Endothelial cell (in vitro differentiated cells): ENCODE data around the gene FBXO42. TPM values are rescaled to one million over a fixed set of nuclear protein-coding genes. Genes with fewer than 3 reads are reported as not detected.
A peak's percentile ranks its signal among the peaks of the same experiment; 100 is the strongest.

ENCODE experiments used
- DNase-seq: peaks from one replicate; pipeline ENCODE4 v3.0.0; 2021; ENCODE audit warnings: low spot score
- H3K27ac Mint-ChIP-seq: one replicate; pipeline ENCODE4 v1.8.0; 2021; ENCODE audit warnings: mixed read lengths, inconsistent platforms; ENCODE audit not compliant: unreplicated experiment
- H3K27me3 Mint-ChIP-seq: one replicate; pipeline ENCODE4 v1.8.0; 2021; ENCODE audit warnings: mild to moderate bottlenecking, moderate library complexity, mixed read lengths, inconsistent platforms; ENCODE audit not compliant: unreplicated experiment
- H3K36me3 Mint-ChIP-seq: one replicate; pipeline ENCODE4 v1.8.0; 2021; ENCODE audit warnings: mild to moderate bottlenecking, low read depth, mixed read lengths, inconsistent platforms; ENCODE audit not compliant: unreplicated experiment
- H3K4me1 Mint-ChIP-seq: one replicate; pipeline ENCODE4 v1.8.0; 2021; ENCODE audit warnings: mild to moderate bottlenecking, mixed read lengths, inconsistent platforms; ENCODE audit not compliant: unreplicated experiment
- H3K4me3 Mint-ChIP-seq: one replicate; pipeline ENCODE4 v1.8.0; 2021; ENCODE audit warnings: mild to moderate bottlenecking, mixed read lengths, inconsistent platforms; ENCODE audit not compliant: unreplicated experiment
- H3K9me3 Mint-ChIP-seq: one replicate; pipeline ENCODE4 v1.8.0; 2021; ENCODE audit warnings: mixed read lengths, inconsistent platforms; ENCODE audit not compliant: unreplicated experiment
- total RNA-seq: library from RNA; stranded (reverse); fragmentation: NEBNext Ultra II Directional; extraction: Animal tissue kit (Norgen Biotek cat#: 25700); gene quantifications from one replicate; pipeline ENCODE4 v1.2.1, GENCODE V29; 2021; ENCODE audit not compliant: unreplicated experiment
- TF ChIP-seq, protein P1 (sequence below): fragments of 200-600 bp; sonication (generic); IDR thresholded peaks from one replicate; pipeline ENCODE4 v1.5.0; 2021; ENCODE audit warnings: antibody characterized with exemption; ENCODE audit not compliant: unreplicated experiment

FBXO42 gene
- total RNA-seq, 1 donor from 2014 or later, result 17.2 TPM

DNA sequence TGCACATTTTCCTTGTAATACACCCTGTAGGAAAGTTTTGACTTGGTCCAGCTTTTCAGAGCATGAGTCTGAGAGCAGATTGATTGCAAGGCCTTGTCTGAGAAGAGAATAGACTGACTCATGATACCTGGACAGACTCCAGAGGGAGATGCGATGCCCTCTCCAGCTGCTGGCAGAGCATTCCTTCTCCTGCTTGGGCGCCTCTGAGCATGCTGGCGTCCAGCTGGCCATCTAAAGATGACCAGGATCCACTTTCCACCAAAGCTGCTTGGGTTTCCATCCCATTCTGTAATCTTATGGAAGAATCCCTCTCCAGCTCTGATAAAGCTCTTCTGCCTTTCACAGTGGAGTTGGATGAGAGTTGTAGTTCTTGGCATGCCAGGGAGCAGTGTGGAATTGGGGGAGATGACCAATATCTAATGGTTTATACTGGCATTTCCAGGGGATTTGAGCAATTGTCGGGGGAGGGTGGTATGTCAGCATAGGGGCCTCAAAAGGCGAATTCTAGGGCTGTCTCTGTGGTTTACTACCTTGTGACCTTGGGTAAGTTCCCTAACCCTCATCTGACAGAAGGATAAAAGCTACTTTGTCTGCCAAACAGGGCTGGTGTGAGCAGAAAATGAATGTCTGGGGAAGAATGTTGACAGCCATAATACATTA lies 34.3 kb upstream of the FBXO42 start:
- DNase-seq, result no peak
- Mint-ChIP-seq H3K4me1 (peaks cover 42% of the 10 kb centered on the region), H3K36me3 (peaks cover 8% of the 10 kb centered on the region), H3K27me3 (peaks cover 3% of the 10 kb centered on the region), H3K27ac (no peak overlapping the region), H3K4me3 (peak overlapping the region; percentile 18), H3K9me3 (no peaks in the 10 kb centered on the region)
- TF ChIP-seq, protein P1, sequence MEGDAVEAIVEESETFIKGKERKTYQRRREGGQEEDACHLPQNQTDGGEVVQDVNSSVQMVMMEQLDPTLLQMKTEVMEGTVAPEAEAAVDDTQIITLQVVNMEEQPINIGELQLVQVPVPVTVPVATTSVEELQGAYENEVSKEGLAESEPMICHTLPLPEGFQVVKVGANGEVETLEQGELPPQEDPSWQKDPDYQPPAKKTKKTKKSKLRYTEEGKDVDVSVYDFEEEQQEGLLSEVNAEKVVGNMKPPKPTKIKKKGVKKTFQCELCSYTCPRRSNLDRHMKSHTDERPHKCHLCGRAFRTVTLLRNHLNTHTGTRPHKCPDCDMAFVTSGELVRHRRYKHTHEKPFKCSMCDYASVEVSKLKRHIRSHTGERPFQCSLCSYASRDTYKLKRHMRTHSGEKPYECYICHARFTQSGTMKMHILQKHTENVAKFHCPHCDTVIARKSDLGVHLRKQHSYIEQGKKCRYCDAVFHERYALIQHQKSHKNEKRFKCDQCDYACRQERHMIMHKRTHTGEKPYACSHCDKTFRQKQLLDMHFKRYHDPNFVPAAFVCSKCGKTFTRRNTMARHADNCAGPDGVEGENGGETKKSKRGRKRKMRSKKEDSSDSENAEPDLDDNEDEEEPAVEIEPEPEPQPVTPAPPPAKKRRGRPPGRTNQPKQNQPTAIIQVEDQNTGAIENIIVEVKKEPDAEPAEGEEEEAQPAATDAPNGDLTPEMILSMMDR, result no peak

DNA sequence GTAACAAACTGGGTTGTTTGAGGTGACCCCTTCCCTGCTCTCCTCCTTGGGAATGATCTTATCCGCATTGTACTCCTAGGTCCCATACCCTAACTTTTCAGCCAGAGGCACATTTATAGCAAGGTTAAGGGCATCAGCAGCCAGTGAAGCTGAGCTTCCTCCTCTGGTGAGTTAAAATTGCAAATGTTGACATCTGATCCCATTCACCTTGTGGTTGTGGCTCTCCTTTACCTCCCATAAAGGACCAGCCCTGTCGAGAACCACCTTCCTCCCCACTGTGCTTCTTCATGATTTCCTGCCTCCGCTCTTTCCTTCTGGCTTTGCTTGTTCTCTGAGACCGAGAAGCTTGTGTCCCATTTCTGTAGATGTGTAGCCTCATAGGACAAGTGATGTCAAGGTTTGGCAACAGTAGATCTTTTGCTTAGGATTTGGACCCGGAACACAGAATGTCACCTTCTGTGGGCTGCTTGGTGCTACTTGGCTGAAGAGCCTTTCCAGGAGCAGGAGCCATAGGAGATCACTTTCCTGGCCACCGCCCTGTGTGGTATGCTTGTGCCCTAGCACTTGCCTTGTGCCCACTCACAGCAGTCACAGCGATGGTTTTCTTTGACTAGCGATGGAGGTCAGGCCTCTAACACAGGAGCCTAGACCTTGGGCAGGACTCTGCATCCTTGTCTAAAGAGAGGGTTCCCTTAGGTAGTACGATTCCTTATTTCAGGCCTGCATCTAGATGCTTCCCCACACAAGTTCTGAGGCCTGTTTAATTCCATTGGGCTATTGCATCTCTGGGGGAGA lies 33.6 kb upstream of the FBXO42 start:
- no peak for DNase-seq
- Mint-ChIP-seq H3K4me3 (no peak overlapping the region), H3K27me3 (peaks cover 3% of the 10 kb centered on the region), H3K9me3 (no peaks in the 10 kb centered on the region), H3K27ac (no peak overlapping the region), H3K4me1 (peaks cover 34% of the 10 kb centered on the region), H3K36me3 (peaks cover 8% of the 10 kb centered on the region)
- TF ChIP-seq, protein P1, result no peak

DNA sequence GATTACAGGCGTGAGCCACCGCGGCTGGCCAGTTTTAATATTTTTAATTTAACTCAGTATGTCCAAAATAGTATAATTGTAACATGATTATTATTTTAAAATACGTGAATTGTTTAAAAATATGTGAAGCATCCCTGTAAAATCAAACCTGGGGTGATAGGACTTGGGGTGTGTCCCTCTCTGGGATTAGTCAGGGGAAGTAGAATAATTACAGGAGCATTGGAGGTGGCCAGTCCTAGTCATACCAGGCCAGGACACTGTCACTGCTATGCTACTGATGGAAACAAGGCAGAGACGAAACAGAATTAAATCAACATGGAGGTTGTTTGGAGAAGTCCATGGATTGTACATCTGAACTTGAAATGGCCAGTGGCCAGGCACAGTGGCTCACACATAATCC lies 31.6 kb upstream of the FBXO42 start:
- Mint-ChIP-seq H3K27me3 (peaks cover 3% of the 10 kb centered on the region), H3K4me1 (peaks cover 28% of the 10 kb centered on the region), H3K9me3 (no peaks in the 10 kb centered on the region), H3K4me3 (peak overlapping the region; percentile 56), H3K27ac (no peak overlapping the region), H3K36me3 (peaks cover 8% of the 10 kb centered on the region)
- TF ChIP-seq, protein P1, result no peak
- DNase-seq, result no peak

DNA sequence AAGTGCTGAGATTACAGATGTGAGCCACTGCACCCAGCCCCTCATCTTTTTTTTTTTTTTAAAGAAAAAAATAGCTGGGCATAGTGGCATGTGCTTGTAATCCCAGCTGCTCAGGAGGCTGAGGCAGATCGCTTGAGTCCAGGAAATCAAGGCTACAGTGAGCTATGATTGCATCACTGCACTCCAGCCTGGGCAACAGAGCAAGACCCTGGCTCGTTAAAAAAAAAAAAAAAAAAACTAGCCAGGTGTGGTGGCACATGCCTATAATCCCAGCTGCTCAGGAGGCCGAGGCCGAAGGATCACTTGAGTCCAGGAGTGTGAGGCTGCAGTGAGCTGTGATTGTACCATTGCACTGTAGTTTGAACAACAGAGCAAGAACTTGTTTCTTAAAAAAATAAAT lies 28.6 kb upstream of the FBXO42 start:
- TF ChIP-seq, protein P1, result no peak
- Mint-ChIP-seq H3K36me3 (peaks cover 7% of the 10 kb centered on the region), H3K4me1 (peaks cover 23% of the 10 kb centered on the region), H3K9me3 (no peaks in the 10 kb centered on the region), H3K27ac (no peak overlapping the region), H3K27me3 (peaks cover 5% of the 10 kb centered on the region), H3K4me3 (no peak overlapping the region)
- DNase-seq, result no peak

DNA sequence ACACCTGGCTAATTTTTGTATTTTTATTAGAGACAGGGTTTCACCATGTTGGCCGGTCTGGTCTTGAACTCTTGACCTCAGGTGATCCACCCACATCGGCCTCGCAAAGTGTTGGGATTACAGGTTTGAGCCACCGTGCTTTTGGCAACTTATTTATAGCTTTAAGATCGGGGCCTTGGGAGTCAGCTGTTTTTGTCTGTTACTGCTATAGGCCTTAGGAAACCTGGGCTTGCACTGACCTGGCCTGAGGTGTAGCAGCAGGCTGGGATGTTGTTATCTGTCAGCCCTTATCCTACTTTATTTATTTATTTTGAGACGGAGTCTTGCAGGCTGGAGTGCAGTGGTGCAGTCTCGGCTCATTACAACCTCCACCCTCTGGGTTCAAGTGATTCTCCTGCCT lies 26.2 kb upstream of the FBXO42 start:
- H3K27ac Mint-ChIP-seq, result no peak overlapping the region
- peaks cover 3% of the 10 kb centered on the region for H3K36me3 Mint-ChIP-seq
- TF ChIP-seq, protein P1, result no peak
- H3K9me3 Mint-ChIP-seq, result no peaks in the 10 kb centered on the region
- no peak for DNase-seq
- H3K4me1 Mint-ChIP-seq, result peaks cover 13% of the 10 kb centered on the region
- peaks cover 6% of the 10 kb centered on the region for H3K27me3 Mint-ChIP-seq
- no peak overlapping the region for H3K4me3 Mint-ChIP-seq
